Testis (tissue), 3 donors: ENCODE data around the gene AMOTL2. TPM values are rescaled to one million over a fixed set of nuclear protein-coding genes. Genes with fewer than 3 reads are reported as not detected.
A peak's percentile ranks its signal among the peaks of the same experiment; 100 is the strongest.

Experiments
- DNase-seq: peaks from one replicate; pipeline ENCODE4 v3.0.0-alpha.2; 2019
- H3K27ac ChIP-seq, 2 donors: fragments of 200-600 bp; sonication (generic); one replicate each; pipeline ENCODE4 v1.5.1; 2019
- H3K27me3 ChIP-seq: fragments of 200-600 bp; sonication (generic); one replicate; pipeline ENCODE4 v1.5.1; 2019
- H3K36me3 ChIP-seq: fragments of 200-600 bp; sonication (generic); one replicate; pipeline ENCODE4 v1.5.1; 2017; ENCODE audit warnings: low read depth; ENCODE audit errors: missing control alignments
- H3K4me1 ChIP-seq: fragments of 200-600 bp; sonication (generic); one replicate; pipeline ENCODE4 v1.5.1; 2019
- H3K4me3 ChIP-seq, 2 donors: fragments of 200-600 bp; sonication (generic); one replicate each; pipeline ENCODE4 v1.5.1; 2017 to 2019
- H3K9me3 ChIP-seq: fragments of 200-600 bp; sonication (generic); one replicate; pipeline ENCODE4 v1.5.1; 2017
- CTCF ChIP-seq, 3 experiments: fragments of 450-650 bp in 2 of 3; fragments of 200-600 bp in 1 of 3; sonication (generic) in 1 of 3; IDR thresholded peaks; one replicate each; pipeline ENCODE4 v1.5.1; 2016 to 2019; ENCODE audit warnings: antibody characterized with exemption in 3 of 3, mild to moderate bottlenecking in 2 of 3, moderate library complexity in 1 of 3
- POLR2A ChIP-seq: fragments of 450-650 bp; IDR thresholded peaks from one replicate; pipeline ENCODE4 v1.6.1; 2017; ENCODE audit warnings: antibody characterized with exemption, mild to moderate bottlenecking, moderate library complexity
- WGBS, 2 donors: methylation state at CpG; one replicate each; pipeline ENCODE4 v1.1.5; 2018; 5-methylcytosine and 5-hydroxymethylcytosine counted together
- intact Hi-C: fragments of 100-400 bp; cut with DNase I; formaldehyde crosslinking; loops from one replicate; pipeline ENCODE4 v1.15.1; 2023; ENCODE audit warnings: low total_unique reads
- polyA plus RNA-seq: library from polyadenylated mRNA; stranded (reverse); fragments of 350-450 nt; fragmentation: Illumina TruSeq; extraction: RNeasy Lipid Tissue Mini Kit (QIAGEN cat#74804); gene quantifications from one replicate; pipeline ENCODE4 v1.2.3, GENCODE V29; 2014; ENCODE audit warnings: low read depth, low replicate concordance; ENCODE audit not compliant: insufficient read depth
- total RNA-seq, 2 donors: library from RNA; depleted of rRNA; stranded (reverse); fragments of >200 nt; gene quantifications; one replicate each; pipeline ENCODE4 v1.2.3, GENCODE V29; 2016

The AMOTL2 gene
- total and polyA plus RNA-seq, 3 donors from 2014 or later: 19.6 to 61.0 (median 35.8) TPM

- no peak for TF ChIP-seq POLR2A
- no peak for TF ChIP-seq CTCF (IDR thresholded peaks at IDR 0.05)
- 85 to 95% methylated on average over 6 to 8 of the region's 8 CpGs for WGBS, 2 donors
- Histone ChIP-seq H3K36me3 (no peaks in the 10 kb centered on the region), H3K9me3 (no peaks in the 10 kb centered on the region), H3K4me1 (peaks cover 46% of the 10 kb centered on the region), H3K4me3 (no peak overlapping the region), H3K27ac (peak overlapping the region in 1 of 2 donors; percentile 14), H3K27me3 (no peaks in the 10 kb centered on the region)
- intact Hi-C loops: no loop called here
- DNase-seq: no peak
These were observed 6.1 kb downstream of the AMOTL2 start for GRCh38 chr3:134367869-134368750.

- peak; percentile 68 for DNase-seq
- intact Hi-C loops: no loop called here
- Histone ChIP-seq H3K9me3 (no peaks in the 10 kb centered on the region), H3K4me3 (no peak overlapping the region), H3K36me3 (no peaks in the 10 kb centered on the region), H3K27me3 (no peaks in the 10 kb centered on the region), H3K27ac (peak overlapping the region in 1 of 2 donors; percentile 14), H3K4me1 (peaks cover 39% of the 10 kb centered on the region)
- 55 to 57% methylated on average over 11 to 15 of the region's 15 CpGs for WGBS, 2 donors
- TF ChIP-seq POLR2A (no peak), CTCF (IDR thresholded peaks at IDR 0.05) (no peak)
These were observed 7.1 kb downstream of the AMOTL2 start for GRCh38 chr3:134366928-134367811.

- Histone ChIP-seq H3K9me3 (no peaks in the 10 kb centered on the region), H3K27me3 (no peaks in the 10 kb centered on the region), H3K4me3 (no peak overlapping the region), H3K4me1 (peaks cover 45% of the 10 kb centered on the region), H3K36me3 (no peaks in the 10 kb centered on the region), H3K27ac (no peak overlapping the region)
- 91 to 92% methylated on average over 12 to 13 of the region's 13 CpGs for WGBS, 2 donors
- intact Hi-C loops: no loop called here
- no peak for TF ChIP-seq POLR2A
- TF ChIP-seq CTCF (IDR thresholded peaks at IDR 0.05): no peak
- DNase-seq: no peak
These were observed 7.9 kb downstream of the AMOTL2 start for GRCh38 chr3:134366221-134366927.

- intact Hi-C loops: no loop called here
- 95% methylated on average over 4 of the region's 4 CpGs; no CpG with 5 or more reads in 1 of the 2 donors for WGBS, 2 donors
- Histone ChIP-seq H3K27me3 (no peaks in the 10 kb centered on the region), H3K4me1 (peaks cover 44% of the 10 kb centered on the region), H3K4me3 (no peak overlapping the region), H3K9me3 (no peaks in the 10 kb centered on the region), H3K36me3 (no peaks in the 10 kb centered on the region), H3K27ac (no peak overlapping the region)
- TF ChIP-seq CTCF (IDR thresholded peaks at IDR 0.05) (no peak), POLR2A (no peak)
- DNase-seq: no peak
These were observed 8.5 kb downstream of the AMOTL2 start for GRCh38 chr3:134365766-134366065.
